Neuronal stem cell (in vitro differentiated cells): ENCODE measurements around the gene TCF4.

ENCODE experiments used
- DNase-seq: peaks from one replicate; pipeline ENCODE4 v3.0.0-alpha.2; 2013; ENCODE audit warnings: low spot score
- H2AFZ ChIP-seq: one replicate; pipeline ENCODE4 v1.6.1; 2013; ENCODE audit warnings: mild to moderate bottlenecking, low read length, inconsistent platforms
- H2AK5ac ChIP-seq: 2 replicates; pipeline ENCODE4 v1.6.1; 2013; ENCODE audit warnings: low read depth, mild to moderate bottlenecking, inconsistent platforms, low read length, moderate library complexity, mixed read lengths
- H2BK120ac ChIP-seq: 2 replicates; pipeline ENCODE4 v1.6.1; 2013; ENCODE audit warnings: low read depth, mild to moderate bottlenecking, inconsistent platforms, low read length, moderate library complexity, mixed read lengths
- H2BK12ac ChIP-seq: one replicate; pipeline ENCODE4 v1.6.1; 2013; ENCODE audit warnings: low read length, inconsistent platforms
- H2BK15ac ChIP-seq: 2 replicates; pipeline ENCODE4 v1.6.1; 2013; ENCODE audit warnings: mild to moderate bottlenecking, low read length, inconsistent platforms, mixed read lengths
- H2BK5ac ChIP-seq: one replicate; pipeline ENCODE4 v1.6.1; 2013; ENCODE audit warnings: inconsistent platforms, mild to moderate bottlenecking, low read length, moderate library complexity
- H3K14ac ChIP-seq: one replicate; pipeline ENCODE4 v1.6.1; 2013; ENCODE audit warnings: low read length, inconsistent platforms
- H3K18ac ChIP-seq: 2 replicates; pipeline ENCODE4 v1.6.1; 2013; ENCODE audit warnings: low read length, inconsistent platforms
- H3K23ac ChIP-seq: 2 replicates; pipeline ENCODE4 v1.6.1; 2013; ENCODE audit warnings: low read depth, mild to moderate bottlenecking, mixed read lengths, low read length, inconsistent platforms; ENCODE audit not compliant: poor library complexity
- H3K27ac ChIP-seq: replicated peaks from 3 replicates; pipeline ENCODE4 v1.5.1; 2013; ENCODE audit warnings: low read length, inconsistent platforms
- H3K27me3 ChIP-seq, 3 experiments: 2 replicates each; pipeline ENCODE4 v1.6.1; 2013; ENCODE audit warnings: low read length in 3 of 3, mild to moderate bottlenecking in 2 of 3, inconsistent platforms in 1 of 3, low read depth in 1 of 3, mixed read lengths in 1 of 3, moderate library complexity in 1 of 3; ENCODE audit not compliant: control insufficient read depth in 3 of 3, insufficient read depth in 3 of 3
- H3K36me3 ChIP-seq, 2 donors: replicated peaks in 1 of 2; 2 replicates each; pipeline ENCODE4 v1.6.1; 2013; ENCODE audit warnings: low read length in 2 of 2; ENCODE audit not compliant: control insufficient read depth in 2 of 2, insufficient read depth in 2 of 2
- H3K4ac ChIP-seq: 2 replicates; pipeline ENCODE4 v1.6.1; 2013; ENCODE audit warnings: inconsistent platforms, mild to moderate bottlenecking, low read length, moderate library complexity
- H3K4me1 ChIP-seq, 2 donors: 1 replicate in 1 of 2; 2 replicates in 1 of 2; pipeline ENCODE4 v1.6.1; 2013; ENCODE audit warnings: low read length in 2 of 2, low read depth in 1 of 2; ENCODE audit not compliant: control insufficient read depth in 2 of 2, insufficient read depth in 1 of 2
- H3K4me2 ChIP-seq: one replicate; pipeline ENCODE4 v1.6.1; 2013; ENCODE audit warnings: mild to moderate bottlenecking, low read length, inconsistent platforms; ENCODE audit not compliant: insufficient read depth, poor library complexity, severe bottlenecking
- H3K4me3 ChIP-seq, 2 donors: 2 replicates each; pipeline ENCODE4 v1.5.1; 2013; ENCODE audit warnings: low read length in 2 of 2, mild to moderate bottlenecking in 2 of 2, inconsistent platforms in 1 of 2, moderate library complexity in 1 of 2
- H3K79me1 ChIP-seq: one replicate; pipeline ENCODE4 v1.6.1; 2013; ENCODE audit warnings: low read depth, mild to moderate bottlenecking, inconsistent platforms, low read length, moderate library complexity
- H3K9ac ChIP-seq: one replicate; pipeline ENCODE4 v1.6.1; 2013; ENCODE audit warnings: mild to moderate bottlenecking, low read depth, low read length, inconsistent platforms; ENCODE audit not compliant: poor library complexity
- H3K9me3 ChIP-seq, 2 donors: replicated peaks in 1 of 2; 2 replicates each; pipeline versions ENCODE3 to v1.6.1; 2013; ENCODE audit warnings: low read length in 2 of 2, mild to moderate bottlenecking in 2 of 2, inconsistent platforms in 1 of 2, low read depth in 1 of 2, mixed read lengths in 1 of 2, moderate library complexity in 1 of 2; ENCODE audit not compliant: control insufficient read depth in 2 of 2, insufficient read depth in 1 of 2
- H4K8ac ChIP-seq: one replicate; pipeline ENCODE4 v1.6.1; 2013; ENCODE audit warnings: low read depth, mild to moderate bottlenecking, inconsistent platforms, low read length, moderate library complexity
- H4K91ac ChIP-seq: one replicate; pipeline ENCODE4 v1.6.1; 2013; ENCODE audit warnings: low read length, low read depth, mild to moderate bottlenecking, inconsistent platforms; ENCODE audit not compliant: poor library complexity
- WGBS, 2 donors: extraction: QIAGEN DNeasy Blood & Tissue Kit; methylation state at CpG; one replicate each; pipeline ENCODE4 v1.1.7; 2013; ENCODE audit warnings: missing lambda C conversion rate in 2 of 2, mixed read lengths in 1 of 2; ENCODE audit not compliant: insufficient read length in 2 of 2, insufficient replicate concordance in 1 of 2; ENCODE audit errors: extremely low coverage in 2 of 2; 5-methylcytosine and 5-hydroxymethylcytosine counted together

The TCF4 gene

DNA sequence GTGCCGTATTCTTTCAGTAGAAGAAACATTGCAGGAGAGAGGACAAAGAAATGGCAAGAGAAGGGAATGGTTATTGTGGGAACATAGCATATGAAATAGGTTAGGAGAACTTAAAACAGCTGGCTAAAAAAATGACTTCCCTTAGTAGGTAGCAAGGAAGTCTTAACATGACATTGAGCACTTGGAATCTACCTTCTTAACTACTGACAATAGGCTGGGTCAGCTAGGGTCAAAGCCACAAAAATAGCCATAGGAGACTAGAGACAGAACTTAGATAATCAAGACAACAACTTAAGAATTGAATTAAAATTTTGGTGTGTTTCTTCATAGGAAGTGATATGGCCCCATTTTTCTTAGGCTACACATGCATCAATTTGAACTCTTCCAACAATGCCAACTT is 227.9 kb downstream of the TCF4 start:
- Histone ChIP-seq H2AFZ (no peak overlapping the region), H3K18ac (no peak overlapping the region), H2AK5ac (no peak overlapping the region), H3K23ac (no peak overlapping the region), H4K91ac (no peak overlapping the region), H3K4me1 (peaks cover 0 to 2% of the 10 kb centered on the region in 2 donors), H3K4me3 (no peak overlapping the region), H3K27me3 (no peaks in the 10 kb centered on the region), H3K79me1 (peaks cover 3% of the 10 kb centered on the region), H2BK15ac (no peak overlapping the region), H3K9me3 (no peaks in the 10 kb centered on the region), H3K4ac (no peak overlapping the region), H3K36me3 (no peaks in the 10 kb centered on the region), H3K27ac (no peak overlapping the region), H3K4me2 (no peak overlapping the region), H2BK5ac (no peak overlapping the region), H3K9ac (no peak overlapping the region), H2BK120ac (no peak overlapping the region), H3K14ac (no peak overlapping the region), H4K8ac (no peak overlapping the region), H2BK12ac (no peak overlapping the region)
- DNase-seq = no peak
- WGBS, 2 donors = no CpG with 5 or more reads among the region's 1 CpG

DNA sequence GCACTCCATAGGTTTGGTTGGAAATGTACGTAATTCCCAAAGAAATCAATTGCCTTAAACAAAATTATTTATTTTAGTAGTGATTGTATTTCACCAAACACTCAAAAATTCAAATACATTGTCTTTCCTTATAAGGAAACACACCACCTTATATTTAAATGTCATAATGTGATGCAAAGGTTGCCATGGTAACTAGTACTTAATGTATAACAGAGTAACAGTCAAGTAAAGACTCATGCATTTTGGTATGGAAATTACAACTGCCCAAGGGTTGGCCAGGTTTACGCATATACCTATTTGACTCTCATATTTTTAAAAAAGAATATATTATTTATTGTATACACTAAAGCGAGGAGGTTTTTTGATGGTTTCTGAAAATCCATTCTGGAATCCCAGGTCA is 231.2 kb downstream of the TCF4 start:
- no CpG with 5 or more reads among the region's 3 CpGs for WGBS, 2 donors
- Histone ChIP-seq H2BK15ac (no peak overlapping the region), H4K8ac (no peak overlapping the region)

GRCh38 chr18:55355223-55355622 is 232.8 kb downstream of the TCF4 start:
- no peak overlapping the region for H2AK5ac ChIP-seq
- H3K79me1 ChIP-seq = peaks cover 3% of the 10 kb centered on the region
- DNase-seq = no peak
- H2BK5ac ChIP-seq = no peak overlapping the region
- no peak overlapping the region for H4K8ac ChIP-seq
- H3K36me3 ChIP-seq = peaks cover 0 to 3% of the 10 kb centered on the region in 2 donors
- no CpG with 5 or more reads among the region's 4 CpGs for WGBS, 2 donors
- no peak overlapping the region for H3K4me3 ChIP-seq
- H2BK15ac ChIP-seq = no peak overlapping the region
- H3K9ac ChIP-seq = no peak overlapping the region
- H2BK12ac ChIP-seq = no peak overlapping the region
- H3K4me2 ChIP-seq = no peak overlapping the region
- no peak overlapping the region for H2BK120ac ChIP-seq
- H3K27me3 ChIP-seq = no peaks in the 10 kb centered on the region
- H3K4me1 ChIP-seq = peaks cover 3 to 12% of the 10 kb centered on the region in 2 donors
- H3K27ac ChIP-seq = no peak overlapping the region
- H3K9me3 ChIP-seq = no peaks in the 10 kb centered on the region
- H4K91ac ChIP-seq = no peak overlapping the region
- H3K4ac ChIP-seq = no peak overlapping the region
- H3K14ac ChIP-seq = no peak overlapping the region
- no peak overlapping the region for H2AFZ ChIP-seq
- no peak overlapping the region for H3K18ac ChIP-seq
- no peak overlapping the region for H3K23ac ChIP-seq

More for the DNA sequence above, 231.2 kb downstream of the TCF4 start:
- no peak overlapping the region for H3K14ac ChIP-seq
- no peak overlapping the region for H3K27ac ChIP-seq
- no peak overlapping the region for H2AK5ac ChIP-seq
- peaks cover 3% of the 10 kb centered on the region for H3K79me1 ChIP-seq
- peaks cover 3 to 8% of the 10 kb centered on the region in 2 donors for H3K4me1 ChIP-seq
- H3K4me3 ChIP-seq = no peak overlapping the region
- no peaks in the 10 kb centered on the region for H3K27me3 ChIP-seq
- H3K4me2 ChIP-seq = no peak overlapping the region
- no peak overlapping the region for H2BK12ac ChIP-seq
- no peak overlapping the region for H2BK5ac ChIP-seq
- no peak overlapping the region for H2BK120ac ChIP-seq
- H3K9me3 ChIP-seq = no peaks in the 10 kb centered on the region
- no peak overlapping the region for H2AFZ ChIP-seq
- H4K91ac ChIP-seq = no peak overlapping the region
- no peak overlapping the region for H3K9ac ChIP-seq
- no peak overlapping the region for H3K23ac ChIP-seq
- DNase-seq = no peak
- no peaks in the 10 kb centered on the region for H3K36me3 ChIP-seq
- no peak overlapping the region for H3K18ac ChIP-seq
- H3K4ac ChIP-seq = no peak overlapping the region

DNA sequence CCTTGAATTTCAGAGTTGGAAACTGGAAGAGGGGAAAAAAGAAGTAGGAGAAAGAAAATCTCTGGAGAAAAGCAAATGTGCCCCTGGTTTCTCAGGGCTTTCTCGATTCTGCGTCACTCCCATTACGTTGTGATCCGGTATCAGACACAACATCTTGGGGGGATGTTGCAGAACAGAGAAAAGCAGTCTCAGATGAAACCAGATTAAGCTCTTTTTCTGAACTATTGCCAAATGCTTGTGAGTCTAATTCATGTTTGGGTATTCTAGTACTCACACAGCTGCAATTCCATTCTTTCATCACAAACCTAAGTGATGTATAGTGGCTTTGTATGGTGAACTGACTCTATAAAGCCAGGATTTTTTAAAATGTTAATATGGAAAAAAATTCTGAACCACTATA is 233.2 kb downstream of the TCF4 start:
- Histone ChIP-seq H3K4ac (no peak overlapping the region), H3K27ac (no peak overlapping the region), H2BK15ac (no peak overlapping the region), H3K79me1 (peaks cover 3% of the 10 kb centered on the region), H3K9ac (no peak overlapping the region), H3K4me1 (peaks cover 3 to 14% of the 10 kb centered on the region in 2 donors), H3K4me3 (no peak overlapping the region), H2BK5ac (no peak overlapping the region), H3K36me3 (peaks cover 0 to 8% of the 10 kb centered on the region in 2 donors), H3K27me3 (no peaks in the 10 kb centered on the region), H4K91ac (no peak overlapping the region), H2BK120ac (no peak overlapping the region), H2AFZ (no peak overlapping the region), H3K23ac (no peak overlapping the region), H3K14ac (no peak overlapping the region), H3K4me2 (no peak overlapping the region), H2AK5ac (no peak overlapping the region), H4K8ac (no peak overlapping the region), H2BK12ac (no peak overlapping the region), H3K9me3 (no peaks in the 10 kb centered on the region), H3K18ac (no peak overlapping the region)
- WGBS, 2 donors = no CpG with 5 or more reads among the region's 4 CpGs
- no peak for DNase-seq
